Mesodermal cell (in vitro differentiated cells): ENCODE measurements around the gene ARHGAP6.

Experiments
- H3K27ac ChIP-seq: 2 replicates; pipeline ENCODE4 v1.7.0; 2013; ENCODE audit warnings: mild to moderate bottlenecking, low read depth, low read length, moderate library complexity; ENCODE audit not compliant: severe bottlenecking
- H3K36me3 ChIP-seq: 2 replicates; pipeline ENCODE4 v1.7.1; 2013; ENCODE audit warnings: mild to moderate bottlenecking, low read length, moderate library complexity; ENCODE audit not compliant: control insufficient read depth, insufficient read depth
- H3K4me1 ChIP-seq: one replicate; pipeline ENCODE4 v1.7.1; 2013; ENCODE audit warnings: mild to moderate bottlenecking, low read length; ENCODE audit not compliant: insufficient read depth, control insufficient read depth, poor library complexity, severe bottlenecking
- H3K4me3 ChIP-seq: 2 replicates; pipeline ENCODE4 v1.7.0; 2013; ENCODE audit warnings: low read length, control low read depth, mild to moderate bottlenecking; ENCODE audit not compliant: insufficient read depth, poor library complexity, severe bottlenecking; ENCODE audit errors: extremely low read depth
- H3K9me3 ChIP-seq: 2 replicates; pipeline ENCODE4 v1.7.1; 2013; ENCODE audit warnings: mild to moderate bottlenecking, low read length, moderate library complexity; ENCODE audit not compliant: control insufficient read depth
- WGBS, 2 experiments: methylation state at CpG; one replicate each; pipeline ENCODE4 v1.1.5; 2013; ENCODE audit warnings: missing lambda C conversion rate in 2 of 2; ENCODE audit not compliant: insufficient coverage in 2 of 2; 5-methylcytosine and 5-hydroxymethylcytosine counted together

Gene ARHGAP6

GRCh38 chrX:11672213-11672612 is 6.5 kb upstream of the ARHGAP6 start:
- no peaks in the 10 kb centered on the region for H3K4me1 ChIP-seq
- no peaks in the 10 kb centered on the region for H3K36me3 ChIP-seq
- no peak overlapping the region for H3K27ac ChIP-seq
- H3K9me3 ChIP-seq, result no peaks in the 10 kb centered on the region
- no peak overlapping the region for H3K4me3 ChIP-seq
- no CpG with 5 or more reads among the region's 4 CpGs for WGBS, 2 experiments

DNA sequence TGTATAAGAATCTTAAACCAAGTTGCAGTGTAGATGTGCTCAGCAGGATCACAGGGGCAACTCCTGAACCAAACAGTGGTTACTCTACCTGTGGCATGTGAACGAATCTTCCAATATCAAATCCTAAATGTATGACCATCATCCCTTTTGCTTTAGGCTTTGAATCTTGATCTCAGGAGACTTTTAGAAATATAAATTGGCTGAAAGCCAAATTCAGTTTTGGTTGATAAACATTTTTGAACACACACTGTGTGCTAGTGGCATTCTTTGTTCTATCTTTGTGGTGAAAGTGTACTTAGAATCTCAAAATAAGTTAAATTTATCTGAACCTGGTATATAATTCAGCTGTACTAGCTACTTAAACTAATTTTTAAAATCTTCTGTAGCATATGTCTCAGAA is 4.6 kb upstream of the ARHGAP6 start:
- no peak overlapping the region for H3K4me3 ChIP-seq
- no peak overlapping the region for H3K27ac ChIP-seq
- no peaks in the 10 kb centered on the region for H3K36me3 ChIP-seq
- peaks cover 2% of the 10 kb centered on the region for H3K4me1 ChIP-seq
- H3K9me3 ChIP-seq, result no peaks in the 10 kb centered on the region
- WGBS, 2 experiments, result no CpG with 5 or more reads among the region's 1 CpG

DNA sequence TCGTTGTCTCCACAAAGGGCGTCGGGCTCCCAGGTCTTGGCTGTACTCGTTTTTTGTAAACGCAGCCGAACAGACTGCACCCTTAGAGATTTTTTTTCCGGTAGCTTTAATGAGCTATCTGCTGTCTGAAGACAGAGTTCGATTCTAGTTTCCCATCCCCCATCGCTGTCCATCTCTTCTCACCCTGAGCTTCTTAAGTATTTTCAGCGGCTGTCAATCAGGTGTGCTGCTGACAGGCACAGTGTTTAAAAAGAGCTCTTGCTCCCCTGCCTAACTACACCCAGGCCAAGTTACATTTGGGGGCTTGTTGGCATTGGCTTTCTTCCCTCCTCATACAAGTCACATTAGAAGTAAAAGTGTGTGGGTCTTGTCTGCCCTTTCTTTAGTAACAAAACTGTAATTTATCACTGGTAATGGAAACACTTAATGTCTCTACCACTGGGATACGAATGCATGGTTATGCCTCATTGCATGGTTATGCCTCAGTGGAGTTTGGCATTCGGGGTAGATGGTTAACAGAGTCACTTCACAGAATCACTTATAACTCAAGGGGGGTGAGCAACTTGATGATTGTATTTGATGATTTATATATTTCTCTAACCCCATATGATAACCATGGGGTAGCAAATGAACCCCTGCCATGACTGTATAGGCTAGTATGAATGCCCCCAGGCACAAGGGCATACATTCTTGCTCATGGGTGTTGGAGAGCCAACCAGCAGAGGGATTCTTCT is 1.4 kb upstream of the ARHGAP6 start:
- H3K27ac ChIP-seq, result no peak overlapping the region
- no peaks in the 10 kb centered on the region for H3K9me3 ChIP-seq
- H3K4me3 ChIP-seq, result peak overlapping the region; percentile 48
- peaks cover 2% of the 10 kb centered on the region for H3K4me1 ChIP-seq
- no peaks in the 10 kb centered on the region for H3K36me3 ChIP-seq
- WGBS, 2 experiments, result 21 to 27% methylated on average over 3 to 10 of the region's 12 CpGs

GRCh38 chrX:11666164-11666563 is 444 bp upstream of the ARHGAP6 start:
- Histone ChIP-seq H3K36me3 (no peaks in the 10 kb centered on the region), H3K9me3 (no peaks in the 10 kb centered on the region), H3K27ac (peak overlapping the region; percentile 59), H3K4me1 (peaks cover 2% of the 10 kb centered on the region), H3K4me3 (peak overlapping the region; percentile 48)
- WGBS, 2 experiments, result 0 to 2% methylated on average over 5 to 9 of the region's 24 CpGs

DNA sequence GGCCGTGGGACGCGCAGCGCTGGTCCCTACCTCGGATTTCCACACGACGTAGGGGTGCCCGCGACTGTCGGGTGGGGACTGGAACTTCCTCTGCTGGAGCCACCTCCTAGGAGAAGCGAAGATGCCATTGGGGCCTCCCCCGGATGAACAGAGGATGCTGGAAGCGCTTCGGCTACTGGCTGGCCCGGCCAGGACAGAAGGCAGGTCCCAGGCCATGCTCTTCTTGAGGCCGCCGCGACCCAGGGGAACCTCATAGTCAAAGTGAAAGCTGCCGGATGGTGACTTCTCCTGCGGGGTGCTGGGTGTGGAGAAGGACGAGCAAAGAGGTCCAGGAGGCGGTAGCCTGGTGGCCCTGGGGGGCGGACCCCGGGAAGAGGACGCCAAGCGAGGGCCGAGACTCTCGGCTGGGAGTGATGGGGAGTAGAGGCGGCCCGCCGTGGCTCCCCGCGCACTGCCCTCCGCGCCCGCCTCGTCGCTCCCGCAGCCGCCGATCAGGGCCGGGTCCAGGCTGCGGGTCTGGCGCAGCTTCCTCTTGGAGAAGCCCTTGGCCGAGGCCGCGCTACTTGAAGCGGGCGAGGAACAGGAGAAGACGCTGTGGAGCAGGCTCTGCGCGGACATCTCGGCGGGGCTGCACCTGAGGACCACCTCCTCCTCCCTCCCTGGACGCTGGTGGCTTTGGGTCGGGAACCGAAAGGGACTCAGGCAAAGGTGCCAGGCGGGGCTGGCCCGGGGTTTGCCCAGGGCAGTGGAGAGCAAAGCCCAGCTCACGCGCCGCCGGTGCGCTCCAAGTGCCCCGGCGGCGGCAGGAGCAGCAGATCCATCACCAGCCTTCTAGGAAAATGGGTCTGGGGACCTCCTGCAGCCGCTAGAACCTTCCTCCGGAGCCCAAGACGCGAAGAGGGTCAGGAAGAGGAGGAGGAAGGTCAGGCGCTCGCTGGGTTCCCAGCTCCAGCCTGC is 1.2 kb downstream of the ARHGAP6 start:
- no peak overlapping the region for H3K27ac ChIP-seq
- H3K9me3 ChIP-seq, result no peaks in the 10 kb centered on the region
- H3K36me3 ChIP-seq, result no peaks in the 10 kb centered on the region
- H3K4me3 ChIP-seq, result peak overlapping the region; percentile 48
- WGBS, 2 experiments, result 1 to 4% methylated on average over 9 to 18 of the region's 73 CpGs
- H3K4me1 ChIP-seq, result peaks cover 2% of the 10 kb centered on the region

GRCh38 chrX:11663875-11664210 is 1.9 kb downstream of the ARHGAP6 start:
- peak overlapping the region; percentile 48 for H3K4me3 ChIP-seq
- no peaks in the 10 kb centered on the region for H3K36me3 ChIP-seq
- H3K9me3 ChIP-seq, result no peaks in the 10 kb centered on the region
- WGBS, 2 experiments, result no CpG with 5 or more reads among the region's 6 CpGs
- peaks cover 2% of the 10 kb centered on the region for H3K4me1 ChIP-seq
- no peak overlapping the region for H3K27ac ChIP-seq

DNA sequence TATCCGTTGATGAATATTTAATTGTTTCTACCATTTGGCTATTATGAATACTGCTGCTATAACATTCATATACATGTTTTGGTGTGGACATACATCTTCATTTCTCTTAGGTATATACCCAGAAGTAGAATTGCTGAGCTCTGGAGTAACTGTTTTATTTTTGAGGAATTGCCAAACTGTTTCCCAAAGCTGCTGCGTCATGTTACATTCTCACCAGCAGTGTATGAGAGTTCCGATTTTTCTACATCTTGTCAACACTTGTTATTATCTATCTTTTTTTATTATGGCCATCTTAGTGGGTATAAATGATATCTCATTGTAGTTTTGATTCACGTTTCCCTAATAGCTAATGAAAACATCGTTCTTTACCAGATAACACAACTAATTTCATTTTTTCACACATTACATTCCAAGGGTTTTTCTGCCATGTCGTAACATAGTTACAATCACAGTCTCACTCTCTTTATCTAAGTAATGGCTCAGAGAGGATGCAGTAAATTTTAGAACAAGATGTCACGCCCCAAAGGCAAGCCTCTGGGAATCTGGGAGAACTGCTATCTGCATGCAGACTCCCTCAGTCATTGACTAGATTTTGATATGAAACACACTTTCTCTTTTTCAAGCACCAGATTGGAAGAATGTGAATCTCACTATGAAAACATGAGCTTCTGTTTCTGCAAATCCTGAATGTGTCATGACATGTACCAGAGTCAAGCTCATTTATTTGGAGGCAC is 10.3 kb downstream of the ARHGAP6 start:
- Histone ChIP-seq H3K4me1 (no peaks in the 10 kb centered on the region), H3K27ac (no peak overlapping the region), H3K4me3 (no peak overlapping the region), H3K9me3 (no peaks in the 10 kb centered on the region), H3K36me3 (no peaks in the 10 kb centered on the region)
- WGBS, 2 experiments, result no CpG with 5 or more reads among the region's 7 CpGs

- Histone ChIP-seq H3K4me3 (no peak overlapping the region), H3K36me3 (no peaks in the 10 kb centered on the region), H3K27ac (no peak overlapping the region), H3K4me1 (peaks cover 4% of the 10 kb centered on the region), H3K9me3 (no peaks in the 10 kb centered on the region)
- 100% methylated on average over 1 of the region's 5 CpGs; no CpG with 5 or more reads in 1 of the 2 experiments for WGBS, 2 experiments
These were observed 16.8 kb downstream of the ARHGAP6 start for GRCh38 chrX:11648705-11649519.

DNA sequence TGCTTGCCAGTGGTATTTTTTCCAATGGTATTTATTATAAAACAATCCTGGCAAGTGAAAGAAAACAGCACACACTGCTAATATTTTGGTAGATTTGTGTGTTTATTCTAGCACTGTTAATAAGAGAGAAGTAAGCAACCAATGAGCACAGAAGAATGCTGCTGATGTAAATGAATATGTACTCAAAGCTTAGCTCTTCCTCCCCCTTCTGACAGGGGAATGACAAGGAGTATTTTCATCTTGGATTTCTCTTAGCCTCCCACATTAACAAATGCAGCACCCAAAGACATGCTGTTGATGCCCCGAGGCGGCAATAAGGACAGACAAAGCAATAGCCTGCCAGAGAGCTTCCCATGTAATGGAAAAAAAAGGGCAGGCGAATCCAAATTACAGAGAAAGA is 18.6 kb downstream of the ARHGAP6 start:
- Histone ChIP-seq H3K4me1 (peaks cover 4% of the 10 kb centered on the region), H3K36me3 (no peaks in the 10 kb centered on the region), H3K27ac (no peak overlapping the region), H3K9me3 (no peaks in the 10 kb centered on the region), H3K4me3 (no peak overlapping the region)
- WGBS, 2 experiments, result no CpG with 5 or more reads among the region's 3 CpGs
